Measurements from ENCODE around the gene CAMK2B.

The CAMK2B gene

DNA sequence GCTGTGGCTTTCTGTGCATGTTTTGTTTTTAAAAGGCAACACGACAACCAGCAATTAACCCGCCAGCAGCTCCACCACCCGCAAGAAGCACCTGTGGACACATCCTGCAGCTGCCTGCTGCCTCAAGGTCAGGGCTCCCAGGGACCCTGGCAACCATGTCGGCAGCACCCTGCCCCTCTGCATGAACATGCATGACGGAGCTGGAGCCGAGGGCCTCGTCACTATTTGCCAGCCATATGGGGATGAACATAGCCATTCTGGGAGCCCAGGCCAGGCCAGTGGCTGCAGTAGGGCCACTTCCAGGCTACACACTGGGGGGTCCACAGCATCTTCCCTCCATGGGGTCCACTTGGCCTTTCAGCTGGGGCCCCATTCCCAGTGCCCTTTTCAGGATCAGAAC, 52.9 kb downstream of the CAMK2B start:
- DNase-seq = no peak

DNA sequence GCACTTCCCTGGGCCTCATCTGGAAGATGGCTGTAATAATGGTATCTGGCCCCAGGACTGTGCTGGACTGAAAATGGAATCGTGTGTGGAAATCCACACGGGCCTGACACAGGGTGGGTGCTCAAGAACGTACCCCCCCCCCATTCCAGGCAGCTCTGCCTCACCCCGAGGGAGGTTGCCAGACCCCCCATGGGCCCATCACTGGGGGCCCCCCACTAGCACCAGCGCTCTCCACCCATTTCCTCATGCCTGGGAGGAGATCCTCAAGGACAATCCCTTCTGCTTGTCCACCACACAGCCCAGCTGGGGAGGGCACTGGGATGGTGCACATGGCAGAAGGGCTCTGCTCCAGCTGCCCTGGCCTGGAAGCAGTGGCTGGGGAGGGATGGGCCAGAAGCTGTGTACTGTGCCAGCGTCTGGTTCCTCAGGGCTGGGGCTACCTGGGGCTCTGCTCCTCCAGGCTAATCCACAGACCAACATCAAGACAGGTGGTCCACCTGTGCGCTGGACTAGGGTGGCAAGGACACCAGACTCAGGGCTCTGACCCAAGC, 55.4 kb downstream of the CAMK2B start:
- DNase-seq = no peak

GRCh38 chr7:44269417-44269816, 56.0 kb downstream of the CAMK2B start:
- no peak for DNase-seq

GRCh38 chr7:44268671-44269070, 56.7 kb downstream of the CAMK2B start:
- DNase-seq = no peak

DNA sequence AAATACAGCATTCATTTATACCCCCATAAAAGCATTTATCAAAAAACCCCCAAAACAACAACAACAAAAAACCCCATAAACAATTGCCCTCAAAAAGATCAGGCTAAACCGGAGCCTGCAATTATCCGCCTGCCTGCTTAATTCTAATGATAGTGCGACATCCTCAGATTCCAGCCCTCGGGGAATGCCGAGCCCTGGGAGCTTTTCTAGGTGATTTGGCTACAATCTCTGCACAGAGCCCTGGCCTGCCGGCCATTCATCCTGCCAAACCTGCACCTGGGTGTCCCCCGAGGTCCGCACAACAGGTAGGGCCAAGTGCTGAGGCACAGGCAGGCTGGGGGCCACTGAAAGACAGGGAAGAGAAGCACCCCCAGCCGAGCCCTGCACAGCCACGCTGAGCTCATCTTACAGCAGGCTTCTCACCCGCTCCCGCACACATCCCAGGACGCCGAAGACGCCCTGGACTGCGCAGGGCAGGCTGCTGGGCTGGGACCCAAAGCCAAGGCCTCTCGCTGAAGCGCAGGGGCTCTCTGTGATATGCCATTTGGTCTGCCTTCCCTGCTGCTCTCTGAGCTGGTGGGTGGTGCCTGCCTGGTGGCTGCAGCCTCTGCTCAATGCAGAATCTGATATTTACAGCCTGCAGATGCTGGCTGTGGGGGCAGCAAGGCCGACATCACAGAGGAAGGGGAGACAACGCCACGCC, 57.5 kb downstream of the CAMK2B start:
- DNase-seq = no peak

- no peak for DNase-seq
Measured at GRCh38 chr7:44267178-44267577, 58.2 kb downstream of the CAMK2B start.

DNA sequence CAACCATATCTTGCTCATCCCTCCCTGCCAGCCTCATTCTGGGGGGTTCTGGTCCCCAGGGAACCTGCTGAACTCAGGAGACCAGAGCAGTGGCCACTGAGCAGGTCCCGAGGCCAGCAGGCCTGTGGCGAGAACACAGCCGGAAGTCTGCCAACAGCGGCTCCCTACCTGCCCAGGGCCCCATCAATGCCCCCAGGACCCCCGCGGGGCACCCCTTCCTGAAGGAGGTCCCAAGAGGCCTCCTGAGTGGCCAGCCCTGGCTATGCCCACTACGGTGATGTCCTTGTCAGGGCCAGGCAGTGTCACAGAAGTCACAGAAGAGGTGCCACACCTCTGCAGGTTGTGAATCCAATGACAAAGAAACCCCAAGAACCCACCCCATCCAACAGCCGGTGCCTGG, 58.9 kb downstream of the CAMK2B start:
- no peak for DNase-seq

- no peak for DNase-seq
Measured at GRCh38 chr7:44265728-44266127, 59.7 kb downstream of the CAMK2B start.

- DNase-seq = no peak
Measured at GRCh38 chr7:44264221-44264931, 61.0 kb downstream of the CAMK2B start.

DNA sequence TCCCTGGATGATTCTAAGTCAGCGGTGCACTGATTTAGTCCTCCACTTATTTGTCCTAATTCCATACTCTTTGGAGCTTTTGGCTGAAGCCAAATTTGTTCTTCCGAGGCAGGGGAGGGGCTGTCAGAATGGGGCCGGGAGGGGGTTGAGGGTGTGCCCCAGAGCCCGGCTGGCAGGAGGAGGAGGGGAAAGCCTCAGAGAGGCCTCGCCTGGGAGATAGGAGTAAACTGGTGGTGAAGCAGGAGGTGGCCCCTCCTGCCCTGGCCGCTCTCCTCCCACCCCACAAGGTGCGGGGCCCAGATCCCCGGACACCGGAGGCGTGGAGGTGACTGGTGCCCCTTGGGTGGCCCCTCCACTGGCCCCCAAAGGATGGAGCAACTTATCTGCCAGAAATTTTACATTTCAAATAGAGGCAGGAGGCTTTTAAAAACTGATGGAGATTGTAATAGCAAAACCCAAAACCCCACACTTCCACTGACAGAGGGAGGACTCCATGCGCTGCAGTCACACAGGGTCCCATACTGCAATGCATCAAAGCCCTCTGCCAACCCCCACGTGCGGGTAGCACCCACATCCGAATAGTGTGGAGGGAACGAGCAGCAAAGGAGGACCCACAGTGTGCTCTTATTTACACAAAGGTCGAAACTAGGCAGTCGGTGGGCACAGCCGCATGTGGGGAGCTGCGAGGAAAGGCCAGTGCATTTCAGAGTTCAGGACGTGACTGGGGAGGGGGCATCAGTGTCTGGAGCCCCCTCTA, 61.9 kb downstream of the CAMK2B start:
- no peak for DNase-seq

DNA sequence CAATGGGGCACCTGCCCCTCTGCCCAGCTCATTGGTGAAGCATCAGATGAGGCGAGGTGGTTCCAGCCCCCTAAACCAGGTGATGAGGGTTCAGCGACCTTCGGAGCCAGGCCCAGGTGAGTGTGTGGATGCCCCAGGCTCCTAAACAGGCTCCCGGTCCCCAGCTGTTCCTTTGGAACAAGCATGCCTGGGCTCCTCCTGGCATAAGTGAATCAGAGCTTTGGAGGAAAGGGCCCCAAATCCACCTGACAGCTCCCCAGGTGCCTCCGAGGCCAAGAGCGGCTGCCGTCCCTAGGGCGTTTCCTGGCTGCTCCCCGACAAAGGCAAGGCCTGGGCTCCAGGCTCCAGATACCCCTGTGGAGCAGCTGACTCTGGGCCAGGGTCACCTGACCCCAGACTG, 63.4 kb downstream of the CAMK2B start:
- no peak for DNase-seq

DNA sequence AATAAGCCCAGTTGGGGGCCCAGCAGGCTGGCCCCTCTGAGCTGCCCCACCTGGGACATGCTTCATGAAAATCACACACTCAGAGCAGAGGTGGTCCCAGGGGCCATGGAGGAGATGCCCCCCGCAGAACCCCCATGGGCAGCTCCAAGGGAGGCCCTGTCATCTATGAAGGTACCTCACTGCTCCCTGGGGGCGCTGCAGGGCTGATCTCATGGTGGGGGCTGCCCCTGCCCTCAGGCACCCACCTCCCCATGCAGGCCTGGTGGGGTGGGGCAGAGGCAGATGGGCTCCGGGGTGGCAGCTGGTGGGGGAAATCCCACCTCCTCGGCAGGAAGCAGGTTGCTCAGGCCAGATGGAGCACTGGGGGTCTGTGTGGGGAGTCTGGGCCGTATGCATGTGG, 64.2 kb downstream of the CAMK2B start:
- no peak for DNase-seq

GRCh38 chr7:44259547-44260457, 65.6 kb downstream of the CAMK2B start:
- no peak for DNase-seq

DNA sequence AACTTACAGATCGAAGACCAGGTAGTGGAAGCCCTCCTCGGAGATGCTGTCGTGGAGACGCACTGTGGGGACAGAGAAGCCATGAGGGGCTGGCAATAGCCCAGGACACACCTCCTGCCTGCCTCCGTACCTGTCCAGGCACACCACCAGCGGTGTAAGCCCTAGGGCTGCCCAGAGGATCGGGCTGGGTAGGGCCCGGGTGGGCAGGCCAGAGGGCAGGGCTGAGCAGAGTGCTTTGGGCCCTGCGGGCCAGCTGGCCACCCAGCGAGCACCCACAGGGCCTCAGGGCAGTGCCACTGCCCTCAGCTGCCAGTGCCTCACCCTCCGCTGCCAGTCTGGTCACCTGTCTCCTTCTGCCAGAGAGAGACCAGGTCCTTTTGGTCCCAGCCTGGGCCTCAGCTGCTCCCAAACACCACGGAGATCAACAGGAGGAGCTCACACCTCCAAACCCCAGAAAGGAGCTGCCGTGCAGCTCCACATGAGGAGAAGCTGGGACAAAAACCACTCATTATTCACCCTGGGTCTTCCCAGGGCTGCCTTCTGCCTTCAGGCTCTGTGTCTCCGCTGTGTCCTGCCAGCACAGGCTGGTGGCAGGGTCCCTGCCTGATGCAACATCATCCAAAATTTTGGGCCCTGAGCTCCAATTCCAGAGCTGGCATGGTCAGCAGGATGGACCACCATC, 66.4 kb downstream of the CAMK2B start:
- DNase-seq = no peak

GRCh38 chr7:44258423-44258760, 67.0 kb downstream of the CAMK2B start:
- DNase-seq = no peak

GRCh38 chr7:44257618-44258422, 67.6 kb downstream of the CAMK2B start:
- peak; percentile 93 for DNase-seq

DNA sequence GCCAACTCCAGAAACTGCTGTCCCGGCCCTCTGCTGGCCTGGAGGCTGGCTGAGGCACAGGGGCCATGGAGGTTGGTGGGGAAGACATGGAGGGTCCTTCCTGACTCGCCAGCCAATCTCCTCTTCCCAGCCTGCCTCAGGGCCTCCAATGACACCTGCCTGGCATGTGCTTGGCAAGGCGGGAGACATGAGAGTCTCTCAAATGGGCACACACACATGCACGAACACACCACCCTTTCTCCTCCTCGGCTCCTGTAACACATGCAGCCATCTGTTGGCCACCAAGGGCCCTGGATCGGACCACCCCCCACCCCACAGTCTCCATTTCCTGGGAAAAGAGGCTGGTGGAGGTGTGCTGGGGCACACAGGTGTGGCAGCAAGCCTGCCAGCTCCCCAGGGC, 68.2 kb downstream of the CAMK2B start:
- no peak for DNase-seq

DNA sequence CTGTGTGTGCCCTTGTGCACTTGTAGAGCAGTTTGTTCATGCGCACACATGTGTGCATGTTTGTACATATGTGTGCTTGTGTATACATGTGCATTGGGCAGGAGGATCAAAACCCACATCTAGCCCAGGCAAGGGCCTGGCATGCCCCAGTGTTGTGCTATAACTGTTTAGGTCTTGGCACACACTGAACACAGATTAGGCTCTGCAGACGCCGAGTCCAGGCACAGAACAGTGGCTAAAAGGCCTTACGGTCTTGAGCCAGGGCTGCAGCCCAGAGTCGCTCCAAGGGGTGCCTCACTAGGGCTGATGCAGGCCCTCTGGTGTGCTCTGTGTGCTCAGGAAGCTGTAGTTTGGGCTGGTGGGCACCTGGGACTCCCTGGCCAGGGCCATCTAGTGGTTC, 68.9 kb downstream of the CAMK2B start:
- DNase-seq = no peak

- DNase-seq = no peak
Measured at GRCh38 chr7:44251881-44252280, 73.5 kb downstream of the CAMK2B start.

GRCh38 chr7:44251269-44251668, 74.1 kb downstream of the CAMK2B start:
- no peak for DNase-seq

- no peak for DNase-seq
Measured at GRCh38 chr7:44249639-44250234, 75.7 kb downstream of the CAMK2B start.
